SK-N-SH treated with all-trans-retinoic acid at 6 μM for 48 hours (cell line): Measurements from ENCODE around the gene ATP8A2.

Source experiments
- ARNTL ChIP-seq: fragments of 450-650 bp; formaldehyde crosslinking; IDR thresholded peaks from 2 replicates; pipeline ENCODE4 v1.5.0; 2020; ENCODE audit warnings: low read depth, mild to moderate bottlenecking, moderate library complexity, borderline replicate concordance
- CSDC2 ChIP-seq: fragments of 250-450 bp; sonication (Bioruptor Pico); IDR thresholded peaks from 2 replicates; pipeline ENCODE4 v1.5.0; 2020; ENCODE audit warnings: mild to moderate bottlenecking, moderate library complexity
- ESRRG ChIP-seq: fragments of 250-450 bp; sonication (Bioruptor Pico); IDR thresholded peaks from 2 replicates; pipeline ENCODE4 v1.6.1; 2021; ENCODE audit warnings: mild to moderate bottlenecking
- GLIS3 ChIP-seq: fragments of 250-450 bp; sonication (Bioruptor Pico); IDR thresholded peaks from 2 replicates; pipeline ENCODE4 v1.5.0; 2020; ENCODE audit warnings: mild to moderate bottlenecking, moderate library complexity
- SNAI2 ChIP-seq: fragments of 250-450 bp; sonication (Bioruptor Pico); IDR thresholded peaks from 2 replicates; pipeline ENCODE4 v1.5.0; 2020; ENCODE audit warnings: mild to moderate bottlenecking, moderate library complexity
- ZFP3 ChIP-seq: fragments of 250-450 bp; sonication (Bioruptor Pico); IDR thresholded peaks from 2 replicates; pipeline ENCODE4 v1.5.0; 2020; ENCODE audit warnings: mild to moderate bottlenecking, moderate library complexity
- ZFP30 ChIP-seq: fragments of 450-650 bp; formaldehyde crosslinking; IDR thresholded peaks from 2 replicates; pipeline ENCODE4 v1.5.0; 2022; ENCODE audit warnings: mild to moderate bottlenecking, moderate library complexity

DNA sequence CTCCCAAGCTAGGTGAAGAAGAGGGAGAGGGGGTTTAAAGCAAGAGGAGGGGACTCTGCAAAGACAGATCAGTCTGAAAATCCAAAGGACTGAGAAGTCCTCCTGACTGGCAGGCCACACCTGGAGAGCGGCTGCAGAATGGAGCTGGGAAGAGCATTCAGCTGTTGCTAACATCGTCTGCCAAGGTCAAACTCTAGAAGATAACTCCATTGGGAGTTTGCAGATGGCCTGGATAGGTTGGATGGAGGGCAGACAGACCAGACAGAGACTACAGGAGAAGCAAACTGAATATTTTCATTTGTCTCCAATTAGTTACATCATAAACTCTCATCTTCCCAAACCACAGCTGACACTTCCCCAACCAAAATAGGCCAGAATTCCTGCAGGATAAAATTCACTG is 699.9 kb downstream of the ATP8A2 start:
- no peak for TF ChIP-seq ARNTL (CRISPR knock-in tag)
- TF ChIP-seq CSDC2 (CRISPR knock-in tag), result no peak
- no peak for TF ChIP-seq ZFP30 (CRISPR knock-in tag)
- TF ChIP-seq ESRRG (CRISPR knock-in tag), result no peak
- no peak for TF ChIP-seq GLIS3 (CRISPR knock-in tag)
- TF ChIP-seq SNAI2 (CRISPR knock-in tag), result no peak
- TF ChIP-seq ZFP3, result no peak
